AG10803 (cell line): ENCODE measurements around the gene CCT5.
"Not testable (repeated sequence)": the region's sequence is repeated elsewhere in the genome, so short reads cannot be mapped to it uniquely, and the experiment has no call there.

Experiments used
- DNase-seq: peaks from one replicate; pipeline ENCODE4 v3.0.0; 2010; ENCODE audit warnings: low read depth
- H3K4me3 ChIP-seq: 2 replicates; pipeline ENCODE4 v1.5.1; 2011; ENCODE audit warnings: mild to moderate bottlenecking, low read length, control low read depth
- CTCF ChIP-seq: conservative IDR thresholded peaks from 2 replicates; pipeline ENCODE4 v1.5.1; 2011; ENCODE audit warnings: mild to moderate bottlenecking, low read length, control low read depth, inconsistent platforms

CCT5 gene

DNA sequence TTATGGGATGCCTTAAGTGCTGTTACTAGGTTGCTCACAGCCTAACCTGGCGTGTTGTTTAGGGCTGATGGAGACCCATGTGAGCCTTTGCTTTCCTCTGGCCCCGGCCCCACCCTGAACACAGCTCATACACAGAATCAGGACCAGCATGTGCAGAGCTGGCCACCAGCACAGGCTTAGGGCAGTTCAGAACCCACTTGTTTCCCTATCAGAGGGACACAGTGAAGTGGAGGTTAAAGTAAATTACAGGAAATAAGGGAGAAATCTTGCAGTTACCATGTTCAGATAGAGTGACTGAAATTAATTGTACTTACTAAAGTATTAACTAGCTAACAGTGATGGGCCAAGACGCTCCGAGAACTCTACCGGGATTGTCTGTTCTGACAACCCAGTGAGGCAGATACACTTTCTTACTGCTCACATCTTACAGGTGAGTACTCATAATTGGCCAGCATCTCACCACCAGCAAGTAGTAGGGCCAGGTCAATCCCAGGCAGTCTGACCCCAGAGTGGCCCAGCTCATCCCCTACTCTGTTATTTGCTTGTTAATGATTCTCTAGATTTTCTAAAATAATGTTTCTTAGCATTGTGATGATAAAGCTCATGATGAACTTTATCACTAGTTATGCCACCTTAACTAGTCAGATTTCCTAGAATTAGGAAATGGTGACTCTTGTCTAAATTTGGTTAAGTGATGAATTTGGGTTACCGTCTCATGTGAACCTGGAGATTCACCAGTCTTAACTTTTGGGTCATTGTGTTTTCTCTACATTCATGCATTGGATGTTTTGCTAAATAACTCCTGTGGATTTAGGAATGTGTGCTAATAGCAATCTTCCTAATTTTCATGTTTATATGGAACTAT lies 15.4 kb downstream of the CCT5 start:
- TF ChIP-seq CTCF, result no peak
- DNase-seq, result no peak
- H3K4me3 ChIP-seq, result no peak overlapping the region

- no peak for TF ChIP-seq CTCF
- DNase-seq, result no peak
- H3K4me3 ChIP-seq, result no peak overlapping the region
These were observed 16.1 kb downstream of the CCT5 start for GRCh38 chr5:10266137-10266536.

DNA sequence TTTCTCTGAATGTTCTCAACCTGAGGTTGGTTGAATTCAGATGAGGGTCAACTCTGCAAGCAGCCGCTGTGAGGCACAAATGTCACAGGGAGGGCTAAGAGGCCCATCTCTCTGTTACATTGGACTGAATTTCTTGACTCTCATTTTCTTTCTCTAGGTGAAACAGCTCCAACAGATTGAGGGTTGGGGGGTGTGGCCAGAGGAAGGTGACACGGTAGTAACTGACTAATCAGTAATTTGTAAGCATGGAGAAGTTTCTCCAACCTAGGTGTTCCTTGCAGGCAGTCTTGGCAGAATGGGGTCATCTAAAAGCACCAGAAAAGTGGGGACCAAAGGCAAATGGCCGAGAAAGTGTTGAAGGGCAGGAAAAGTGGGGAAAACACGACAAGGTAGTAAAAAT lies 16.8 kb downstream of the CCT5 start:
- no peak for TF ChIP-seq CTCF
- H3K4me3 ChIP-seq, result no peak overlapping the region
- no peak for DNase-seq

DNA sequence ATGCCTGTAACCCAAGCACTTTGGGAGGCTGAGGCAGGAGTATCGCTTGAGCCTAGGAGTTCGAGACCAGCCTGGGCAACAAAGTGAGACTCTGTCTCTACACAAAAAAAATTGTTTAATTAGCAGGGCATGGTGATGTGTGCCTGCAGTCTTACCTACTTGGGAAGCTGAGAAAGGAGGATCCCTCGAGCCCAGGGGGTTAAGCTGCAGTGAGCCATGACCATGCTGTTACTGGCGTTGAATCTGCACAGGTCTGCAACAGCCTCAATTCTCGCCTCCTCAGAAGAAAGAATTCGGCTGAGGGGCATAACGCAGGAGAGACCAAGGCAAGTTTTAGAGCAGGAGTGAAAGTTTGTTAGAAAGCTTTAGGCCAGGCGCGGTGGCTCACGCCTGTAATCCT lies 18.0 kb downstream of the CCT5 start:
- no peak for DNase-seq
- TF ChIP-seq CTCF, result no peak
- H3K4me3 ChIP-seq, result no peak overlapping the region

- H3K4me3 ChIP-seq, result no peak overlapping the region
These were observed 22.2 kb downstream of the CCT5 start for GRCh38 chr5:10272053-10272874.

DNA sequence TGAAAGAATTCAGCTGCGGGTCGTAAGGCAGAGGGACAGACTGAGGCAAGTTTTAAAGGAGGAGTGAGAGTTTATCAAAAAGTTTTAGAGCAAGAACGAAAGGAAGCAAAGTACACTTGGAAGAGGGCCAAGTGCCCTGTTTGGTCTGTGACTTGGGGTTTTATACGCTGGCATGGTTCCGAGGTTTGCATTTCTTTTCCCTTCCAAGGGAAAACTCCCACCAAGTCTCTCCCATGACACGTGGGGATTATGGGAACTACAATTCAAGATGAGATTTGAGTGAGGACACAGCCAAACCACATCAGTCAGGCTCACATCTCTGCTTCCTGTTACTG lies 22.8 kb downstream of the CCT5 start:
- not testable (repeated sequence) for DNase-seq, H3K4me3 ChIP-seq

More at GRCh38 chr5:10272053-10272874, 22.2 kb downstream of the CCT5 start:
- no peak for DNase-seq
- no peak for TF ChIP-seq CTCF

DNA sequence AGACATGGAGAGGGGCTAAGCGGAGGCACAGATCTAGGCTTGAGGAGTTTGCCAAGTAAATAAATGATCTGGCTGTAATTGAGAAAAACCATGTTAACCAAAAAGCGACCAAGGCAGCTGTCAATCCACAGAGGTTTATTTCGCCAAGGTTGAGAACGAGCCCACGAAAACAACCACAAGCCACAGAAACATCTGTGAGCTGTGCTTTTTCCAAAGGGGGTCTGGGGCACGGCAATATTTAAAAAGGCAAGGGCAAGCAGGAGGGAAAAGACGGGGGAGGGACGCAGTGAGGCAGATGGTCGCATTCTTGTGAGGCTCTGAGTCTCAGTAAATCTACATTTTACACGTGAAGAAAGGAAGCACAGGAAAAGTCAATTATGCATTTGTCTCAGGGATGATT lies 25.4 kb downstream of the CCT5 start:
- no peak for TF ChIP-seq CTCF
- H3K4me3 ChIP-seq, result no peak overlapping the region
- no peak for DNase-seq
